NCI-H128 (cell line): ENCODE results near the gene SMIM45.
A peak's percentile ranks its signal among the peaks of the same experiment; 100 is the strongest.
"Not testable (repeated sequence)": the region's sequence is repeated elsewhere in the genome, so short reads cannot be mapped to it uniquely, and the experiment has no call there.

ENCODE experiments used
- DNase-seq: peaks from one replicate; lab custom pipeline; 2025; ENCODE audit not compliant: unreplicated experiment; lab: John Stamatoyannopoulos, UW

The SMIM45 gene

DNA sequence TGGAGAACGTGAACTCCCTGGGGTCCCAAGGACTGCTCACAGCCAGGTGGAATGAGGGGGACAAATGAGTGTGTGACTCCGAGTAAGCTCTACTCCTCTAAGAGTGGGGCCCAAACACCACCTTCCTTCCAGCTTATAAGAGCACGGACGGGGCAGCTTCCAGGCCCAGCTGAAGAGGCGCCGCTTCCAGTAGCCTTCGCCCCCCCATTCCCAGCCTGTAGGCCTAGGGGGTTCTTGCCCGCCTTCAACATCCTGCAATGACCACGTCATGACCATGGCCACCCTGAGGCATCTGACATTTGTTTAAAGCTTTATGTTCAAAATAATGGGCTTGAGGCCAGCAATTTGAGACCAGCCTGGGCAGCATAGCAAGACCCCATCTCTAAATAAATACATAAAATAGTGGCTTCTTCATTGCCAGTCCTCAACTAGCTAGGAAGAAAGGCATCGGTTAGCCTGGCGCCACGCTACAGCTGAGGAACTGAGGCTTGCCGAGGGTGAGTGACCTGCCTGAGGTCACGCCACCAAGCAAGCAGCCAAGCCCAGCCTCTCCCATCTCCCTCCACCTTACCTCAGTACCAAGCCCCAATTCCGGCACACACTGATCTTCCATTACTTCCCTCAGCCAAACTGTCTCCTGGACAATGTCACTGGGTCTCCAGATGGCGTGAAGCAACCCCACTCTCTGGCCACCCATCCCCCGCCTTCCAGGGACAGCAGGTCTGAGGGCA is 17.5 kb upstream of the SMIM45 start:
- DNase-seq = no peak

DNA sequence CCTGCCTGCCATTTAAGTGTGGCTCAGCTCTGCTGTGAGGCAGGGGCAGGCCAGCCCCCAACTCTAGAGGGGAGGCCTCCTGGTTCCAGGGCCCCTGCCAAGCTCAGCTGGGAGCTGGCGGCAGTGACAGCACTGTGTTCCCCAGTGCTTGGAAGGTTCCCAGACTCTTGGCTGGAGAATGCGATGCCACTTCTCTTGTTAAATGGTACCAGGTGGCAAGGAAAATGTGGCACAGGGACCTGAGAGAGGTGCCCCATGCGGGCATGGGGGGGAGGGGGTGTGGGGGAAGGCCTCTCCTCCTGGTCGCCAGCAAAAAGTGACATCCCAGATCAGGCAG is 17.0 kb upstream of the SMIM45 start:
- DNase-seq = no peak

DNA sequence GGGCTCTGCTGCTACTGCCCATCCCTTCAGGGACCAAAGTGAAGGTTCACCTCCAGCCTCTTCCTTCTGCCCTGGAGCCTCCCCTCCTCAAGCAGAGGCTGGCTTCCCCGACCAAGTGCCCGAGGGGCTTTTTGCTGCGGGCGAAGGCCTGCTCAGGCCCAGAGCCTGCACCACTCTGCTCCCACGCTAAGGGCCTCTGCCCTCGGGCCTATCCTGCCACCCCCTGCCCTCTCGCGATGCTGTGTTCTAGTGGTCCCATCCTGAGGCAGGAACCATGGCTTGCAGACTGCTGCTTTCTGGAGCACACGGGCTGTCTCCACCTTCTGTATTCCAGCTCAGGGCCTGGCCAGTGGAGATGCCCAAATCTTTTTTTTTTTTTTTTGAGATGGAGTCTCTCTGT is 16.4 kb upstream of the SMIM45 start:
- no peak for DNase-seq

DNA sequence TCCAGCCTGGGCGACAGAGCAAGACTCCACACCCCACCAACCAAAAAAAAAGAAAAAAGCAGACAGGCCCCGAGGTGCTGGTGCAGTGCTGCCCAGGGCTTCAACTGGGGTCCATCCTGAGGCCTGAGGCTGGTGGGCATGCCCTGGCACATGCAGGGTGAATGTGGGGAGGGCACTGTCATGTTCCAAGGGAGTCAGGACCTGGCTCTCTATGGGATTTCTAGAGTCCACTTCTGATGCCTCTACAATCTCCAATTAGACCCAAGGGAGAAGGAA is 15.1 kb upstream of the SMIM45 start:
- DNase-seq = no peak

DNA sequence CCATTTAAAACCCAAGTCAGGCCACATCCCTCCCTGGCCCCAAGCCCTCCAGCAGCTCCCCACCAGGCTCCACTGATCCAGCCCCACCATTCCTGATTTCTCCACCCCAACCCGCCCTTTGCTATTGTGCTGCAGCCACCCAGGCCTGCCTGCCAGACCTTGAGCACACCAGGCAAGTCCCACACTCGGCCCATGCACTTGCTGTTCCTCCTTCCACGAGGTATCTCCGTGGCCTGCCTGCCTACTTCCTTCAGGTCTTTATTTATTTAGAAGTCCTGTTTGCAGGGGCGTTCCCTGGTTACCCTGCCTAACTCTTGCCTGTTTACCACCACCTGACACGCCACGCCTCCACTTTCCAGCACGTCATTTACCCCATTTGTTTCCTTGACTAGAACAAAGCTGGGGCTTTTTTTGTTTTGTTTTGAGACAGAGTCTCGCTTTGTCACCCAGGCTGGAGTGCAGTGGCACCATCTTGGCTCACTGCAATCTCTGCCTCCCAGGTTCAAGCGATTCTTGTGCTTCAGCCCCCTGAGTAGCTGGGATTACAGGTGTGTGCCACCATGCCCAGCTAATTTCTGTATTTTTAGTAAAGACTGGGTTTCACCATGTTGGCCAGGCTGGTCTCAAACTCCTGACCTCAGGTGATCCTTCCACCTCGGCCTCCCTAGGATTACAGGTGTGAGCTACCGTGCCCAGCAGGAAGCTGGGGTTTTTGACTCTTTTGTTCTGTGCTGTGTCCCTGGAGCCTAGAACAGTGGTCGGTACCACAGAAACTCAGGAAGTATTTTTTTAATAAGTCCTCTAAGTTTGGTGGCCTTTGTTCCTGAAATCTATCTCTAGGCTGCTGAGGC is 11.7 kb upstream of the SMIM45 start:
- DNase-seq = no peak

DNA sequence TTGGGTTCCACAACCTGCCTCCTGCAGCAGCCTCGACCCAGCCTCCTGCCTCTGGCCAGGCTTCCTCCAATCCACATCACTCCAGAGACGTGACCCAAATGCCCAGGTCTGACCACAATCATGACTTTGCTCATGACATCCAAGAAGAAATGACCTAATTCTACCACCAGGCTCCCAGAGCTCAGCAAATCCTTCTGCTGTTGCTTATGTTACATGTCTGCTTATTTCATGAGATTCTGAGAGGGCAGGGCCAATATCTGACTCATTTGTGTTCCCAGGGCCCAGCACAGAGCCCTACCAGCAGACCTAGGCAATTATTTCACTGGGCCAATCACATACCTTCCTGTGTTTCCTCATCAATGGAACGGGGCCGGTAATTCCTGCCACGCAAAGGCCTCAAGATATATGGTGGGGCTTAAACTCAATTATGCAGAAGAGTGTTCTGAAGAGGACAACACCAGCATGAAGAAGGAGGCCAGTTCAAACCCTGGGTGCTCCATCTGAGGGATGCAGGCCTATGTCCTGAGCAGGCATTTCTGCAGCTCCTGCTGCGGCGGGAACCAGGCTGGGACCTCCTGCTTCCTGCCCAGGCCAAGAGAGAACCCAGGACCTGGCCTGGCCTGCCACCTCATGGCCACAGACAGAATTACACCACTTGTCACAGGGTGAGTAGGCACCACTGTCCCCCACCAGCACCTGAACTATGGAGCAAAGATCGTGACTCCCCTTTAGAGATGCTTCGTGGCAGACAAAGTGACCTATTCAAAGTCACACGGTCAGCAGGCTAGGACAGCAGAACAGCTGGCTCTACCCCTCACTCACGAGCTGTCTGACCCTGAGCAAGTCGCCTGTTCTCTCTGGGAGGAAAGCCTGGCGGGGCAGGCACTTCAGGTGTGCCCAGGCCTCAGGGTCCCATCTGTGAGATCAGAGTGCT is 10.9 kb upstream of the SMIM45 start:
- DNase-seq = peak; percentile 31

DNA sequence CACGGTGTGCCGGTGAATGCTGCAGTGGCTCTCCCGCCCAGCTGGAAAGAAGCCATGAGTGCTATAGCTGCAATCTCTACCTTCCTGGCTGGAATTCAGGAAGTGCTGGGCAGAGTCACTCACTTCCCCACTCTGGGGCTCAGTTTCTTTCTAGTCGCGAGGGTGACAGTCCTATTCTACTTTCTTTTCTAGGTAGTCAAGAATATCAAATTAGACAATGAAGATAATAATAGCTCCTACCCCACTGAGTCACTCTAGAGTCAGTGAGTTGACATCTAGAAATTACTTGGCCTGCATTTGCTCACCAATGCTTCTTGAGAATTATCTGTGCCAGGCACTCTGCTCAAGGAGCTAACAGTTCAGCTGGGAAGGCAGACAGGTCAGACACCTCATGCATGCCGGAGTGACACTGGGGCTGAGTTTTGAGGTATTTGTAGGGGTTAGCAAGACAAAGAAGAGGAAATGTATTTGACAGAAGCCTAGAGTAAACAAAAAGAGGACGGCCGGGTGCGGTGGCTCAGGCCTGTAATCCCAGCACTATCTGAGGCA is 8.2 kb upstream of the SMIM45 start:
- no peak for DNase-seq

DNA sequence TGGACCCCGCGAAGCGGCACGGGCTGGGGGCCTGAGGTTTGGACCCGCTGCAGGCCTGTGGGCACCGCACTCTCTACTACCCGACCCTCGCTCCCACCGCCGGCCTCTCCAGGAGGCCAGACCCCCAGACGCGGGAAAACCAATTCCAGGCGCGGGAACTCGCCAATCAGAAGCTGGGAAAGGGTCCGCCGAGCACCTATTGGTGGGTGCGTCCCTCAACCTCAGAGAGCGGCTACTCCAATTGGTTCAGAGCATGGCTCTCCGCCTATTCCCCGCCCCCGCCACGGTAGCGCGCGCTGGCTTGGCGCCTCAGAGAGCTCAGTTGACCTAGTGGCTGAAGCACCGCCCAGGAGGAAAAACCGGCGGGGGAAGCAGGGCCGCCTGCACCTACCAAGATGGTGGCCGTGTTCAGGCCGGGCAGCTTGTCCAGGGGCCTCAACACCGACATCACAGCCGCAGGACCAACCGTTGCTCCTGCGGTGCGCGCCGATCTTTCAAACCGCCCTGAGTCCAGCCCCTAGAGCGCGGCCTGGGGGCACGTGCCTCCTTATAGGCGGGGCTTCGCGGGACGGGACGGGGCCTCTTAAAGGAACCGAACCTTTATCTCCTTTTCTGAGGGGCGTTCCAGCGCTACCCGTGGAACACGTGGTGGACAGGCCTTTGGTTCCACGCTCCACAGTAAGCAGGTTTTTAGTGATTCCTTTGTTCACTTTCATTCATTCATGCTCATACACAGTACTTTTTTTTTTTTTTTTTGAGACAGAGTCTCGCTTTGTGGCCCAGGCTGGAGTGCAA is 5.1 kb upstream of the SMIM45 start, which contains the start of gene CENPM:
CENPM (minus strand) TSS at position 524 of the 795 bp plus-strand sequence; CDS start at position 448, 76 bp downstream.
- peak; percentile 81 for DNase-seq

DNA sequence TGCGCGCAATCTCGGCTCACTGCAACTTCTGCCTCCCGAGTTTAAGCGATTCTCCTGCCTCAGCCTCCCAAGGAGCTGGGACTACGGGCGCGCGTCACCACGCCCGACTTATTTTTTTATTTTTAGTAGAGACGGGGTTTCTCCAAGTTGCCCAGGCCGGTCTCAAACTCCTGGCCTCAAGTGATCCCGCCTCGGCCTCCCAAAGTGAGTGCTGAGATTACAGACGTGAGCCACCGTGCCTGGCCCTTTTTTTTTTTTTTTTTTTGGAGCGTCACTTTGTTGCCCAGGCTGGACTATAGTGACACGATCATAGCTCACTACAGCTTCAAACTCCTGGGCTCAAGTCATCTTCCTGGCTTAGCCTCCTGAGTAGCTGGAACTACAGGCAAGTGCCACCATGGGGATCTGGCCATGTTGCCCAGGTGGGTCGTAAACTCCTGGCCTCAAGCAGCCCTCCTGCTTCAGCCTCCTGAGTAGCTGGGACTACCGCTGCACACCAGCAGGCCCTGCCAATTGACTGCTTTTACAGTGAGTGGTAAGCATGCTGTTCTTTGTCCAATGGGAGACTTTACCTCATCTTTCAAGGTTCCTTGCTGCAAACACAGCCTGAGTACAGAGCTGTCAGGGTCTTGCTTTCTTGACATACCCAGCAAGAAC is 4.4 kb upstream of the SMIM45 start:
- DNase-seq = no peak

DNA sequence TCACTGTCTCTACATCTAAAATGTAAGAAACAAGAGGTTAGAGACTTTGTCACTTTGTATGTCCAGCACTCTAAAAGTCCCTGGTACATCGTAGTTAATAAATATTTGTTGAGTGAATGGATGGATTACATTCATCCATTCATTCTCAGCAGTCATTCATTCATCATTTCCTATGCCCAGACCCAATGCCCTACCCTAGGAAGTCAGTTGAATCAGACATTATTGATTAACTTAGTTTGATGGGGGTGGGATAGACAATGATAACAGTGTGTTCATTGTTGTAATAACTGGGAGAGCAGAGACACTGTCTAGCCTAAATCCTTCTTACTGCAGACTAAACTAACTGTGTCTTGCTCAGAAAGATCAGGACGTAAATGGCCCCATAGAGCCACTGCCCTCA is 3.8 kb upstream of the SMIM45 start:
- no peak for DNase-seq

DNA sequence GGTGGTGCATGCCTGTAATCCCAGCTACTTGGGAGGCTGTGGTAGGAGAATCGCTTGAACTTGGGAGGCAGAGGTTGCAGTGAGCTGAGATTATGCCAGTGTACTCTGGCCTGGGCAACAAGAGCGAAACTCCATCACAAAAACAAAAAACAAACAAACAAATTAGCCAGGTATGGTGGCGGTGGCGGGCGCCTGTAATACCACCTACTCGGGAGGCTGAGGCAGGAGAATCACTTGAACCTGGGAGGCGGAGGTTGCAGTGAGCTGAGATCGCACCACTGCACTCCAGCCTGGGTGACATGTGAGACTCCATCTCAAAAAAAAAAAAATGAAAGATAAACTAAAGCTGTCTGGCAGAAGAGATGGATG is 3.0 kb upstream of the SMIM45 start:
- not testable (repeated sequence) for DNase-seq

DNA sequence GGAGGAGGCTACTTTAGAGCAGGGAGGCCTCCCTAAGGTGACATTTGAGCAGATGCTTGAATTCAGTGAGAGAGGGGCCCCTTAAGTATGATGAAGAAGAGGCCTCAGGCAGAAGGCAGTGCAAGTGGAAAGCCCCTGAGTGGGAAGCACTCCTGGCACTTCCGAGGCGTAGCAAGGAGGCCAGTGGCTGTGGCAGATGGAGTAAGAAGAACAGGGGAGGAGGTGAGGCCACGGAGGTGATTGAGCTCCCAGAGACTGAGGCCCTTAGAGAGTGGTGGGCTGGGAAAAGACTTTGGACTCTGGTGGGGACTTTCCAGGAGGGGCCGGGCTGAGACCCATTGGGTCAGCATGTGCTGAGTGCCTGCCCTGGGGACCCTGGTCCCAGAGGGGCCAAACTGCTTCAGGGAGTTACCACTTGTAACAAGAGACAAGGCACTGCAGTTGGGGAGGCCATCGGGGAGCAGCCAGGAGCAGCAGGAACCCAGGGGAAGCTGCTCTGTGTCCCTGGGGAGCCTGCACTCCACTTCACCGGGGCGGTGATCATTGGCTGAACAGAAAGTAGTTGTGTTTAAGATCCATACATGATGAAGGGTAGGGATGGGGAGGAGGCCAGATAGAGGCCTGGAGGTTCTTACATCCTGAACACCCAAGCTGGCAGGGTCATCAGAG is 2.5 kb upstream of the SMIM45 start:
- DNase-seq = no peak

DNA sequence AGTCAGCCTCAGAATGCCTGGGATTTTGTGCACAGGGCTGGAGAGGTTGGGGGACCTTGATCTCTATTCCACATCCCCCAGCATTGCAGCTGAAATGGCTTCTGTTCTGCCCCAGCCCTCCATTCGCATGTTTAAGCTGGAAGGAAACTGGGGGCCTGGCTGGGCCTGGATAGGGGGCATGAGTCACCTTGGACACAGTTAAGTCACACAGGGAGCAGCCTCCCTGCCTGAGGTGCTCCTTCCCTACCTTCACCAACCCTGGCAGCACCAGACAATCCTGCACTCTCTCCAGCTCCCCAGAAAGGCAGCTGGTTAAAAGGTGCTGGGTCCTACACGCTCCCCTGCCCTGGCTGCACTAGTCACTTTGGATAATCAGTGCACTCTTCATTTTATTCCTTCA is 763 bp downstream of the SMIM45 start:
- no peak for DNase-seq

DNA sequence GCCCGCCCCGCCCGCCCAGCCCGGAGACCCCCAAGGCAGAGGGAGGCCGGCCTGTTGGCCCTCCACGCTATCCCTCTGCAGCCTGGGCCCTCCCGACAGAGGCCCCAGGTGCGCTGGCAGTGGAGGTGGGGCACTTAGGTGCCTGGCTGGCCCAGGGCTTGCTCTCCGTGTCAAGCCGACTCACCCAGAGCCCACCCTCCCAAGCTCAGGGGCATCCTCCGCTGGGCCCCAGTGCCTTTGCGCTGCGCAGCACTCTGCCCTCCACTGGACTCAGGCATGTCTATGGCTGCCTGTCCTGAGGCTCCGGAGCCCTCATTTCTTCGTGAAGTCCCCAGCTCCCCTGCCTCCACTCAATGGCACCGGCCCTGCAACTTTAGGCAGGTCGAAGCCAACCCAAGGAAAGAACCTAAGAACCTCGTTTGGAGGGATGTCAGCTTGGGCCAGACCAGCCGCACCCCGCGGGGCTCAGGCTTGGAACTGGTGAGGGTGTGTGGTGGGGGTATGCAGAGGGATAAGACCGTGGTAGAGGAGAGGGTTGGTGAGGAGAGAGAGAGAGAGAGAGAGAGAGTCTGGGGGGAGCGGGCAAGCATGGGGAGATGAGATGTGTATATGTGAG is 6.1 kb downstream of the SMIM45 start:
- no peak for DNase-seq

DNA sequence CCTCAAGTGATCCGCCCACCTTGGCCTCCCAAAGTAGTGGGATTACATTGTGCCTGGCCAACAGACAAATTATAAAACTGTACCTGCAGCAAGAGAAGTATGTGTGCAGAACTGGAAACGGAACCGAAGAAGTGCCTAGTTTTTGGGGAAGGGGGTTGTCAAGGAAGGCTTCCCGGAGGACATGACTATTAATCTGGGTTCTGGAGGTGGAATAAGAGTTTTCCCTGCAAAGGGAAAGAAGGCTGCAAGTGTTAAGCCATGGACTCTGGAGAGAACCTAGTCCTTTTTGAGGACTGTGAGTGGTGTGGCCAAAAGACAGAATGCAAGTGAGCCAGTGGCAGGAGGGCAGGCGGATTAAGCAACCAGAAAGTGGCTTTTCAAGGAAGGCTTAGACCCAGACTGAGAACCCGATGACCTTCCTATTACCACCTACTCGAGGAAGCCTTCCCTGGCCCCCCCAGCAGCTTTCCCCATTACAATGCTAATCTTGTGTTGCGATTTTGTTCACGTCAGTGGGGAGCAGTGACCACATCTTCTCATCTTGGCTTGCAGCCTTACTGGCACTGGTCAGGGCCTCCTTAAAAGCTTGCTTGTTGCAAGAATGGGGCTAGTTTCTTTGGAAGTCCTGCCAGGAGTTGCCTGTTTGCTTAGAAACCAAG is 11.6 kb downstream of the SMIM45 start:
- DNase-seq = no peak

DNA sequence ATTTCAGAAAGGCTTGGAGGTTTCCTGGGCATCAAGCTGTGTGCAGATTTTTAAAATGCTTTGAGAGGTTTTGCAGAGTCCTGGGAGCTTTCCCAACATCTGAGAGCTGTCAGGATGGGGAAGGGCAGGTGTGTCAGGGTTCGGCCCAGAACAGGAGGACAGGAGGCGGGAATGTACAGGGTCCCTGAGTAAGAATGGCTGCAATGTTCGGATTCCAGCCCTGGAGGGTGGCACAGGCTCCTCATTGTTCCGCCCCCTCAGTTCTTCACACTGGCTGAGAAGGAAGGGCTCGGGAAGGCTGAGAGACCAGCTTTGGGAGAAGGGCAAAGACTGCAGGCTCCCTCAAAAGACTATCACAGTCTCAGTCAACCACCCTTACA is 12.2 kb downstream of the SMIM45 start:
- no peak for DNase-seq

DNA sequence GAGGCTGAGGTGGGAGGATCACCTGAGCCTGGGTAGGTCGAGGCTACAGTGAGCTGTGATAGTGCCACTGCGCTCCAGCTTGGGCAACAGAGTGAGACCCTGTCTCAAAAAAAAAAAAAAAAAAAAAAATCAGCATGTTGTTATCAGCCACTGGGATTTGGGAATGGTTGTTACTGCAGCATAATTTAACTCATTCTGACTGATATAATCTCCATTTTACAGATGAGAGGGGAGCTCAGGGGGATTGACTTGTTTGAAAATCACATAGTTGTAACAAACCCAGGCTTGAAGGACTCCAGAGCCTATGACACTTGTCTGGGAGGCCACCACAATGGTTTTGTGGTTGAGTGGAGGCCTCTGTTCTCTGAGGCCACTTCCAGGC is 14.3 kb downstream of the SMIM45 start:
- DNase-seq = no peak

DNA sequence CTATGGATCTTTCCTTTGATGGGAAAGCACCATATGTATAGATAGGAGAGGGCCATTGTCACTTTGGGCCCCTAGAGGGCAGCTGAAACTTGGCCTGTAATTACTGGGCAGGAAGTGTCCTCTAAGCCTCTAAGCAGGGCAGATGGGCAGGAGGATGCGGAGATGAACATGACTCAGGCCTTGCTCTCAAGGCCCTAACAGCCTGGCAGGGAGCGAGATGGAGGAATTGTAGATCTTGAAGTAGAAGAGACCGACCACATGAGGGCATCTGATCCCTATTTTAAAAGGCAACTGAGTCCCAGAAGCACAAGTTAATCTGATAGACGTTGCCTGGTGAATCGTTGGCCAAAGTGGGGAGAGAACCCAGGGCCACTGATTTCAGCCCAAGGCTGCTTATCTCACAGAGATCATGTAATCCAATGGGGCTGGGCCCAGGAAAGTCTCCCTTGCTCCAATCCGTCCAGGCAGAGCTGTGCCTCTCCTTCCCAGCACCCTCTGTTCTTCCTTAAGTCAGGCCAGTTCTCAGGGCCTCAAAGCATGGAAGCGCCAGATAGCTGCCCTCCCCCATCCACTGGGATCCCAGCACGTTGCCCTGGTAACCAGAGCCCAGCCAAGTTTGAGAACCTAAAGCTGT is 14.8 kb downstream of the SMIM45 start:
- DNase-seq = no peak
